LNCAP (cell line): ENCODE measurements around the gene GCSAML.

ENCODE experiments used
- CTCF ChIP-seq: fragments of 450-650 bp; IDR thresholded peaks from 2 replicates; pipeline ENCODE4 v1.5.1; 2017; ENCODE audit warnings: mild to moderate bottlenecking

GCSAML gene

GRCh38 chr1:247548092-247548491 is 842 bp upstream of the GCSAML start:
- no peak for TF ChIP-seq CTCF

- TF ChIP-seq CTCF: no peak
These were observed 2.8 kb downstream of the GCSAML start for GRCh38 chr1:247551721-247552120.

GRCh38 chr1:247552231-247552630 is 3.3 kb downstream of the GCSAML start:
- TF ChIP-seq CTCF: no peak

- no peak for TF ChIP-seq CTCF
These were observed 9.2 kb downstream of the GCSAML start for GRCh38 chr1:247557926-247558674.

- no peak for TF ChIP-seq CTCF
These were observed 12.8 kb downstream of the GCSAML start for GRCh38 chr1:247561711-247562110.

GRCh38 chr1:247562198-247562597 is 13.3 kb downstream of the GCSAML start:
- TF ChIP-seq CTCF: no peak

GRCh38 chr1:247574236-247574635 is 25.3 kb downstream of the GCSAML start:
- no peak for TF ChIP-seq CTCF

- no peak for TF ChIP-seq CTCF
These were observed 25.7 kb downstream of the GCSAML start for GRCh38 chr1:247574664-247575063.
